Measurements from ENCODE around the gene PPARD. TPM values are rescaled to one million over a fixed set of nuclear protein-coding genes. Genes with fewer than 3 reads are reported as not detected.

The PPARD gene
- total RNA-seq, 5 donors from 2014 or later (not counting 1 experiment from before 2014, with no cell fraction given) = 36.8 to 41.3 (median 37.9) TPM

DNA sequence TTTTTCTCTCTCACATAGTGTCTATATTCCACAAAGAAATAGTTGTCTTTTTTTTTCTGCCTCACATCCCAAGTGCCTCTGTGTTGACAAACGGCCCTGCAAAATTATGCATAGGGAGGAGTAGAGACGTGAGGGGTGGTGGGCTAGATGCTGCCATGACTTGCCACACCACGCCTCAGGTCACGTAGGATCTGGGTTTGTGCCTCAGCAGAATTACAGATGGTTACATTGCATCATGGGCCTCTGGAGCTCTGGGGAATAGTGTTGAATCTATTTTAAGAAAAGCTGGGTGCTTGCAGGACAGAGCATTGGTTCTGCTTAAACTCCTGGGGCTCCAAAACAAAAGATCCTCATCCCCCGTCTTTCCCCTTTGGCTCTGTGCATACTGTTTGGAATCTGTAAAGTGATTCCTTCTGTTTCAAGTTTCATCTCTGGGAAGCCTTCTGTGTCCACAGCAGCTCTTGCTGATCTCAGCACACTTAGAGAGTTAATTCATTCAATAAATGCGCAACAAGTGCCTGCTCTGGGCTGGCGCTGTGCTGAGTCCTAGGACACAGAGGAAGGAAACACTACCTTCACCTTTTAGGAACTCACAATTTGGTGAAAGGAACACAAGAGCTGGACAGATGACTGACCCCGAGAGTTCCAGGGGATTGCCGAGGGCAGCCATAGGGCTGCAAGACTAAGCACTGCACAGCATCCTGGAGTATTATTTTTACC is 112.2 kb downstream of the PPARD start:
- H3K4me3 Mint-ChIP-seq = peak overlapping the region in 2 of 3 donors; percentile 14 to 81
- peaks cover 38 to 45% (median 39%) of the 10 kb centered on the region in 3 donors for H3K4me1 Mint-ChIP-seq
- no peak overlapping the region for H3K4me3 ChIP-seq (ENCODE audit: control insufficient read depth in 1 of 2, extremely low read depth in 1 of 2, low read length in 1 of 2)
- peaks cover 12 to 14% of the 10 kb centered on the region in 2 donors for H3K36me3 ChIP-seq (ENCODE audit: control insufficient read depth in 2 of 2, extremely low read depth in 1 of 2, insufficient read depth in 1 of 2, low read length in 1 of 2)
- 97% methylated on average over 6 of the region's 9 CpGs for WGBS (ENCODE audit: insufficient coverage)
- peaks cover 9 to 24% of the 10 kb centered on the region in 2 experiments for H3K4me1 ChIP-seq (ENCODE audit: control insufficient read depth in 1 of 2, extremely low read depth in 1 of 2, insufficient read depth in 2 of 2, low read length in 2 of 2)
- ATAC-seq (replicated peaks in 1 of 4) (no peak), DNase-seq (no peak)
- H3K36me3 Mint-ChIP-seq = peaks cover 24% of the 10 kb centered on the region
- no peaks in the 10 kb centered on the region for H3K9me3 ChIP-seq
- no peaks in the 10 kb centered on the region for H3K27me3 Mint-ChIP-seq
- POLR2A ChIA-PET = interaction anchor here in 1 of 2 donors (0.6 to 0.7 kb wide), 2 partner anchors 18 to 286 kb away, joined by 3 to 4 read pairs; no protein-coding TSS in a partner anchor
- H3K27ac ChIP-seq (ENCODE audit: low read length) = no peak overlapping the region
- CTCF ChIA-PET = no interaction called here
- H3K27me3 ChIP-seq (replicated peaks in 1 of 2; ENCODE audit: control insufficient read depth in 2 of 2, extremely low read depth in 1 of 2, insufficient read depth in 2 of 2, low read length in 1 of 2) = no peaks in the 10 kb centered on the region
- H3K9me3 Mint-ChIP-seq = no peaks in the 10 kb centered on the region
- no peak overlapping the region for H3K27ac Mint-ChIP-seq

DNA sequence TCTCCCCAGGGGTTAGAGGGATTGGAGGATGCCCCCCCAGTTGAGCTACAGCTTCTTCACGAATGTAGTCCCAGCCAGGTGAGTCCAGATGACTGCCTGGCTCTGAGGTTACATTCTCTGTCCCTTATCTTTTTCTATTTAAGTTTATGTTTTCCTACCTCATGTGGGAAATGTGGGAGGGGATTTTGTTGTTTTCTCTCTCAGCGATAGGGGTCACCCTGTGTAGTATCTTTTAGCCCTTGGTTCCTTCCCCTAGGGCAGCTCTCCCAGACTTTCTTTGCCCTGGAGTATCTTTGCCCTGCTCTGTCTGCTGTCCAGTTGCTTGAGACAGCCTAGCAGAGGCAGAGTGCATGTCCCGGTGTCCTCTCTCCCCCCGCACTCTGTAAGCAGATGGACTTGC is 115.5 kb downstream of the PPARD start:
- Histone ChIP-seq H3K27me3 (replicated peaks in 1 of 2; ENCODE audit: control insufficient read depth in 2 of 2, extremely low read depth in 1 of 2, insufficient read depth in 2 of 2, low read length in 1 of 2) (no peaks in the 10 kb centered on the region), H3K4me3 (ENCODE audit: control insufficient read depth in 1 of 2, extremely low read depth in 1 of 2, low read length in 1 of 2) (no peak overlapping the region), H3K36me3 (ENCODE audit: control insufficient read depth in 2 of 2, extremely low read depth in 1 of 2, insufficient read depth in 1 of 2, low read length in 1 of 2) (peaks cover 16 to 18% of the 10 kb centered on the region in 2 donors), H3K27ac (ENCODE audit: low read length) (no peak overlapping the region), H3K4me1 (ENCODE audit: control insufficient read depth in 1 of 2, extremely low read depth in 1 of 2, insufficient read depth in 2 of 2, low read length in 2 of 2) (peaks cover 5 to 8% of the 10 kb centered on the region in 2 experiments), H3K9me3 (no peaks in the 10 kb centered on the region)
- H3K27ac Mint-ChIP-seq = no peak overlapping the region
- no peaks in the 10 kb centered on the region for H3K27me3 Mint-ChIP-seq
- ChIA-PET CTCF (interaction anchor here (0.5 to 0.7 kb wide), 3 partner anchors 10 to 483 kb away, joined by 3 read pairs; partner anchors contain the start of gene RPL10A (in 1 of the 2)), POLR2A (no interaction called here)
- DNase-seq (no peak), ATAC-seq (replicated peaks in 1 of 4) (no peak)
- H3K36me3 Mint-ChIP-seq = peaks cover 38% of the 10 kb centered on the region
- H3K9me3 Mint-ChIP-seq = no peaks in the 10 kb centered on the region
- H3K4me1 Mint-ChIP-seq = peaks cover 18 to 27% (median 20%) of the 10 kb centered on the region in 3 donors
- H3K4me3 Mint-ChIP-seq = no peak overlapping the region
- 96% methylated on average over 3 of the region's 4 CpGs for WGBS (ENCODE audit: insufficient coverage)

DNA sequence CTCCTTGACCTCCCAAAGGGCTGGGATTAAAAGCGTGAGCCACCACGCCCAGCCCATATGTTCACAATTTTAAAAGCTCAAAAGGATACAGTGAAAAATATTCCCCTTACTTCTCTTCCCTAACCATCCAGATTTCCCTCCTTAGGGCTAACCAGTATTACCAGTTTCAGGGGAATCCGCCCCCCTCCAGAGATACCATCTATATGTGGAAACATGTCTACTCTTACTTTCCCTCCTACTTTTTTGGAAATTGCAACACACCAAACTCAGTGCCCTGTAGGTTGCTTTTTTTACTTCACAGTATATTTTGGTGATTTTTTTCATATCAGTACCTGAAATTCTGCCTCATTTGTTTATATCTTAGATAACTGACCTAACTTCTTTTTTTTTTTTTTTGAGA is 118.9 kb downstream of the PPARD start:
- Mint-ChIP-seq H3K9me3 (no peaks in the 10 kb centered on the region), H3K27me3 (no peaks in the 10 kb centered on the region), H3K27ac (no peak overlapping the region), H3K4me1 (no peaks in the 10 kb centered on the region), H3K4me3 (no peak overlapping the region), H3K36me3 (peaks cover 36% of the 10 kb centered on the region)
- Histone ChIP-seq H3K4me3 (ENCODE audit: control insufficient read depth in 1 of 2, extremely low read depth in 1 of 2, low read length in 1 of 2) (no peak overlapping the region), H3K4me1 (ENCODE audit: control insufficient read depth in 1 of 2, extremely low read depth in 1 of 2, insufficient read depth in 2 of 2, low read length in 2 of 2) (no peaks in the 10 kb centered on the region), H3K27ac (ENCODE audit: low read length) (no peak overlapping the region), H3K27me3 (replicated peaks in 1 of 2; ENCODE audit: control insufficient read depth in 2 of 2, extremely low read depth in 1 of 2, insufficient read depth in 2 of 2, low read length in 1 of 2) (no peaks in the 10 kb centered on the region), H3K9me3 (no peaks in the 10 kb centered on the region), H3K36me3 (ENCODE audit: control insufficient read depth in 2 of 2, extremely low read depth in 1 of 2, insufficient read depth in 1 of 2, low read length in 1 of 2) (peaks cover 10% of the 10 kb centered on the region in 2 donors)
- 100% methylated on average over 2 of the region's 3 CpGs for WGBS (ENCODE audit: insufficient coverage)
- POLR2A ChIA-PET = no interaction called here
- CTCF ChIA-PET = no interaction called here
- no peak for DNase-seq
- no peak for ATAC-seq (replicated peaks in 1 of 4)

DNA sequence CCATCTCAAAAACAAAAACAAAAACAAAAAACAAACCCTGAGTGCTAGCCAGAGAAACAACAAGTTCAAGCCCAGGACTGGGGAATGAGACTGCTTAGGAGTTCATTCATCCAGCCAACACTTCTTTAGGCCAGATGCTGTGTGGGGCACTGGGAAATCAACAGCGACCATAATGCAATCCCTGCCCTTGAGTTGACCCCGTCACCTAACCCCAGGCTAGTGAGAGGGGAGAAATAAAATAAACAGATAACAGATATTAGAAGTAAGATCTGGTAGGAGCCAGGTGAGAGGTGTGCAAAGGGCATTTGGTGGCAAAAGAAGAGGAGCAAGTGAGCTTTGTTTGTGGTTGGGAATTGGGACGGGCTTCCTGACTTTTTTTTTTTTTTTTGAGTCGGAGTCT is 120.9 kb downstream of the PPARD start:
- peaks cover 6 to 9% of the 10 kb centered on the region in 2 donors for H3K36me3 ChIP-seq (ENCODE audit: control insufficient read depth in 2 of 2, extremely low read depth in 1 of 2, insufficient read depth in 1 of 2, low read length in 1 of 2)
- Mint-ChIP-seq H3K27ac (peak overlapping the region in 1 of 2 donors; percentile 19), H3K4me1 (peaks cover 7 to 12% (median 9%) of the 10 kb centered on the region in 3 donors), H3K9me3 (no peaks in the 10 kb centered on the region), H3K4me3 (no peak overlapping the region), H3K27me3 (no peaks in the 10 kb centered on the region), H3K36me3 (peaks cover 26% of the 10 kb centered on the region)
- POLR2A ChIA-PET = interaction anchor here in 1 of 2 donors (0.6 to 0.7 kb wide), 2 partner anchors 119 to 1326 kb away, joined by 4 to 5 read pairs; no protein-coding TSS in a partner anchor
- H3K27ac ChIP-seq (ENCODE audit: low read length) = no peak overlapping the region
- H3K27me3 ChIP-seq (replicated peaks in 1 of 2; ENCODE audit: control insufficient read depth in 2 of 2, extremely low read depth in 1 of 2, insufficient read depth in 2 of 2, low read length in 1 of 2) = no peaks in the 10 kb centered on the region
- whole genome bisulfite sequencing (ENCODE audit: insufficient coverage) = 100% methylated on average over 1 of the region's 4 CpGs
- DNase-seq = no peak
- ATAC-seq (replicated peaks in 1 of 4) = no peak
- CTCF ChIA-PET = interaction anchor here (0.6 to 0.7 kb wide), 5 partner anchors 26 to 455 kb away, joined by 3 to 5 read pairs (median 3); no protein-coding TSS in a partner anchor
- H3K9me3 ChIP-seq = no peaks in the 10 kb centered on the region
- H3K4me3 ChIP-seq (ENCODE audit: control insufficient read depth in 1 of 2, extremely low read depth in 1 of 2, low read length in 1 of 2) = no peak overlapping the region
- H3K4me1 ChIP-seq (ENCODE audit: control insufficient read depth in 1 of 2, extremely low read depth in 1 of 2, insufficient read depth in 2 of 2, low read length in 2 of 2) = peaks cover 0 to 8% of the 10 kb centered on the region in 2 experiments

DNA sequence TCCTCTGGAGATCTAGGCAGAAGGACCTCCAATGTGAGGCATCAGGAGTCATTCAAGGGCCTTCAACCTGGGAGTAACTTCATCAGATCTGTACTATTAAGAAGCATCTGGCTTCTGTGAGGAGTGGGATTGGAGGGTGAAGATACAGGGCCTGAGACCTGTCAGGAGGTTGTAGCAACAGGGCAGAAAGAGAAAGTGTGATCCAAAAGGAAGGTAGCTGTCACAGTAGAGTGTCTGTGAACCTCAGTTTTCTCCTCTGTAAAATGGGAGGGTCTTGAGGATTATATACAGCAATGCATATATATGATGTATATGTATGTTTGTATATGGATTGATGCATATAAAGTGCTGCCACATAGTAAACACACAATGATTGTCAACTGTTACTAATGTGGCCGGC is 123.3 kb downstream of the PPARD start:
- peaks cover 27% of the 10 kb centered on the region for H3K36me3 Mint-ChIP-seq
- DNase-seq = no peak
- no peak overlapping the region for H3K27ac ChIP-seq (ENCODE audit: low read length)
- H3K4me3 ChIP-seq (ENCODE audit: control insufficient read depth in 1 of 2, extremely low read depth in 1 of 2, low read length in 1 of 2) = no peak overlapping the region
- no peak overlapping the region for H3K27ac Mint-ChIP-seq
- ChIA-PET CTCF (interaction anchor here in 1 of 2 donors (0.9 to 1.5 kb wide), 4 partner anchors 15 to 124 kb away, joined by 3 to 6 read pairs (median 4); partner anchors contain the start of gene PPARD), POLR2A (no interaction called here)
- H3K4me1 ChIP-seq (ENCODE audit: control insufficient read depth in 1 of 2, extremely low read depth in 1 of 2, insufficient read depth in 2 of 2, low read length in 2 of 2) = peaks cover 5 to 30% of the 10 kb centered on the region in 2 experiments
- H3K36me3 ChIP-seq (ENCODE audit: control insufficient read depth in 2 of 2, extremely low read depth in 1 of 2, insufficient read depth in 1 of 2, low read length in 1 of 2) = peaks cover 6 to 18% of the 10 kb centered on the region in 2 donors
- no peak for ATAC-seq (replicated peaks in 1 of 4)
- H3K9me3 ChIP-seq = no peaks in the 10 kb centered on the region
- WGBS (ENCODE audit: insufficient coverage) = no CpG with 5 or more reads among the region's 1 CpG
- H3K27me3 Mint-ChIP-seq = no peaks in the 10 kb centered on the region
- H3K9me3 Mint-ChIP-seq = no peaks in the 10 kb centered on the region
- no peak overlapping the region for H3K4me3 Mint-ChIP-seq
- H3K4me1 Mint-ChIP-seq = peaks cover 22 to 29% (median 24%) of the 10 kb centered on the region in 3 donors
- H3K27me3 ChIP-seq (replicated peaks in 1 of 2; ENCODE audit: control insufficient read depth in 2 of 2, extremely low read depth in 1 of 2, insufficient read depth in 2 of 2, low read length in 1 of 2) = no peaks in the 10 kb centered on the region

DNA sequence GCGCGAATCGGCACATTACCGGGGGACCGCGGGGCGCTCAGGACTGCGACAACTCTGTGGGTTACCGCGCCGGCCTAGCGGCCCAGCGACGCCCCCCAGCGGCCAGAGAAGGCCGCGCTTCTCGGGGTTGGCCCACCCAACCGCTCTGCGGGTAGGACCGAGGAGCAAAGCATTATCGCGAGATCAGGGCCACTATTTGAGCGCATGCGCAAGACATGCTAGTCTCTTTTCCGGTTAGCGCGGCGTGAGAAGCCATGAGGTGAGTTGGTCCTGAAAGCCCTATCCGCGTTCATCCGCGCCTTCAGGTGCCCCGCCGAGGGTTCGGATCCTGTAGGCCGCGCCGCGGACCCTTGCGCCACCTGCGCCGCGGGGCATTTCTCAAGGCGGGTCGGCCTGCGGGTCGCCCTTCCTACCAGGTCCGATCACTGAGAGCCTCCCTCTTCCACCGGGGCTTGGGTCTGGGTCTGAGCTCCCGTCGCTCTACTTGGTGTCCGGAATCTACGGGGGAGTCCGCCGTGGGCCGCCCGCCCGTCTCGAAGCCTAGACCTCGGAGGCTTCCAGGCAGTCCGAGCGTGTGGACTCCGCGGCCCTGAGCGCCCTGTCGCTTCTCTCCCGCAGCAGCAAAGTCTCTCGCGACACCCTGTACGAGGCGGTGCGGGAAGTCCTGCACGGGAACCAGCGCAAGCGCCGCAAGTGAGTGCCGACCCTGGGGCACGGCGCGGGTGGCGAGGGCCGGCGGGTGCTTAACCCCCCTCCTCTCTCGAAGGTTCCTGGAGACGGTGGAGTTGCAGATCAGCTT is 126.0 kb downstream of the PPARD start, which contains the start of gene RPL10A:
Gene RPL10A (plus strand): TSS at position 221 of the 799 bp plus-strand sequence. CDS start 34 bp downstream, at position 255.
- DNase-seq (peak; percentile 90 to 98 (median 95)), ATAC-seq (replicated peaks in 1 of 4) (peak; percentile 85 to 92 (median 91))
- Histone ChIP-seq H3K27ac (ENCODE audit: low read length) (peak within 1 kb of the TSS; percentile 96), H3K4me3 (ENCODE audit: control insufficient read depth in 1 of 2, extremely low read depth in 1 of 2, low read length in 1 of 2) (peak within 1 kb of the TSS; percentile 82 to 100), H3K4me1 (ENCODE audit: control insufficient read depth in 1 of 2, extremely low read depth in 1 of 2, insufficient read depth in 2 of 2, low read length in 2 of 2) (peaks cover 5 to 46% of the 10 kb centered on the region in 2 experiments), H3K27me3 (replicated peaks in 1 of 2; ENCODE audit: control insufficient read depth in 2 of 2, extremely low read depth in 1 of 2, insufficient read depth in 2 of 2, low read length in 1 of 2) (no peaks in the 10 kb centered on the region), H3K9me3 (no peaks in the 10 kb centered on the region), H3K36me3 (ENCODE audit: control insufficient read depth in 2 of 2, extremely low read depth in 1 of 2, insufficient read depth in 1 of 2, low read length in 1 of 2) (peaks cover 9 to 37% of the 10 kb centered on the region in 2 donors)
- POLR2A ChIA-PET = interaction anchor here in 1 of 2 donors (0.6 to 0.7 kb wide), 2 partner anchors 119 to 127 kb away, joined by 3 to 8 read pairs; no protein-coding TSS in a partner anchor
- Mint-ChIP-seq H3K4me3 (peak within 1 kb of the TSS; percentile 95 to 98 (median 96)), H3K36me3 (peaks cover 23% of the 10 kb centered on the region), H3K27ac (peak within 1 kb of the TSS; percentile 98 to 99), H3K4me1 (peaks cover 35 to 42% (median 40%) of the 10 kb centered on the region in 3 donors), H3K9me3 (no peaks in the 10 kb centered on the region), H3K27me3 (no peaks in the 10 kb centered on the region)
- CTCF ChIA-PET = interaction anchor here (0.6 to 2.0 kb wide), 11 partner anchors 11 to 201 kb away, joined by 3 to 11 read pairs (median 3); partner anchors contain the start of gene FANCE (in 1 of the 2)
- under 1% methylated on average over 85 of the region's 86 CpGs for WGBS (ENCODE audit: insufficient coverage)

Measured in T-cell (primary cell).